Activated CD8-positive, alpha-beta memory T cell treated with anti-CD3 and anti-CD28 coated beads, Interleukin-2, amount 50 U/mL, for 24 hours (primary cell): ENCODE data around the gene RINL.

Experiments
- DNase-seq: peaks from one replicate; pipeline ENCODE4 v3.0.0-alpha.2; 2020; ENCODE audit errors: extremely low read depth

RINL gene, protein sequence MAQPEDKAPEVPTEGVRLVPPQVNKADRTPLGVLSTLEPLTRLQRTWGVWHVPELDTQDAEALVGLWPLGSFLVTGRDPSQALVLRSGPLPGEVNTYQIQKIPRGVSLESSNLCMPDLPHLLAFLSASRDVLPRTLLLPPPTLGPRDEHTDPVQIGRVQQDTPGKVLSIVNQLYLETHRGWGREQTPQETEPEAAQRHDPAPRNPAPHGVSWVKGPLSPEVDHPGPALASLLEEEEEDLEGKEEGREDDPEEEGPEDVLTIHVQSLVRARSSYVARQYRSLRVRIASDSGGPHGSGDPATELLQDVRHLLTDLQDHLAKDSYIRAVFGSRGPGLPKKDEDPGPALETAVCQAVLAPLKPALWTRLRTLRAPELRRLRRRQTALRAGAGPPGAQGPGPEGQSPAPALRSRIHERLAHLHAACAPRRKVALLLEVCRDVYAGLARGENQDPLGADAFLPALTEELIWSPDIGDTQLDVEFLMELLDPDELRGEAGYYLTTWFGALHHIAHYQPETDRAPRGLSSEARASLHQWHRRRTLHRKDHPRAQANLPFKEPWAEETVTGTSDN

DNA sequence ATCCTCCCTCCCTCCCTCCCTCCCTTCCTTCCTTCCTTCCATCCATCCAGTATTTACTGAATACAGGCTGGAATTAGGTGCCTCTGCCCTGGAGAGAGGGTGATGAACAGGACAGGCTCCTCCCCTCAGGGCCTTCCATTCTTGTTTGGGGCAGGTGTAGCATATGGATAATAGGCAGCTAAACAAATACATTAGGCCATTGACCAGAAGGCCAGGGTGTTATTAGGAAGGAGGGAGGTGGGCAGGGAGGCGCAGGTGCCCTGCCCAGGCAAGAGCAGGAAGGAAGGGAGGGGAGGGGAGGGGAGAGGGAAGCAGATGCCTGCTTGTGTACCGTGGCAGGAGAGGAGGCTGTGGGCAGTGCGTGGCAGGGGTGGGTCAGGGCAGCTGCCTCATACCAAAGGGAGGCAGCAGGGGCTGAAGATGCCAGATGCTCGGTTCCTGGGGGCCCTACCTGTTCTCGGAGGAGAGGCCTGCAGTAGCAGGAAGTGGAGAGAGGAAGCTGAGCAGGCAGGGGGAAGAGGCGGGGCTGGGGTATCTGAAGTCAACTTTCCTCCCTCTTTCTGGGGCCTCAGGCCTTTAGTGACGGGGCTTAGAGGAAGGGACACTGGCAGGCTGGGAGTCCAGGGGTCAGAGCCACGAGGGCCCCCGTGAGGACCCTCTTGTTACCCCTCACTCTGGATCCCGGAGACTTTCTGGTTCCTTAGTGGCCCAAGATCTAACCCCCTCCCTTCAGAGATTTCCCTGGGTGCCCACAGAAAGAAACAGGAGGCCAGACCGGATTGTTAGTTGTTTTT, at the start of gene RINL:
RINL (minus strand) TSS at position 495 of the 794 bp plus-strand sequence. CDS start 1,533 bp downstream, outside the sequence.
- no peak for DNase-seq

DNA sequence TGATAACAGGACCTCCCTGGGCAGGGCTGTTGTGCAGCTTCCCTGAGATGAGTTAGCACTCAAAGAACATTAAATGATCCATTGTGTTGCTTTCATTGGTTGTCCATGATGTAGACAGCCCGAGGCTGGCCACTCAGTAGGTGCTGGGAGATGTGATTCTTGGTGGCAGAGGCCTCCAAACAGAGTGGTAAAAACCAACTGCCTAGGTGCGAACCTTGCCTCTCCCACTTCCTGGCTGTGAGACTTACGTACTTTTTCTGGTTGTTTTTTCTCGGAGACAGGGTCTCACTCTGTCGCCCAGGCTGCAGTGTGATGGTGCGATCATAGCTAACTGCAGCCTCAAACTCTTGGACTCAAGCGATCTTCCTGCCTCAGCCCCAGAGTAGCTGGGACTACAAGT, 46.3 kb upstream of the RINL start:
- no peak for DNase-seq

DNA sequence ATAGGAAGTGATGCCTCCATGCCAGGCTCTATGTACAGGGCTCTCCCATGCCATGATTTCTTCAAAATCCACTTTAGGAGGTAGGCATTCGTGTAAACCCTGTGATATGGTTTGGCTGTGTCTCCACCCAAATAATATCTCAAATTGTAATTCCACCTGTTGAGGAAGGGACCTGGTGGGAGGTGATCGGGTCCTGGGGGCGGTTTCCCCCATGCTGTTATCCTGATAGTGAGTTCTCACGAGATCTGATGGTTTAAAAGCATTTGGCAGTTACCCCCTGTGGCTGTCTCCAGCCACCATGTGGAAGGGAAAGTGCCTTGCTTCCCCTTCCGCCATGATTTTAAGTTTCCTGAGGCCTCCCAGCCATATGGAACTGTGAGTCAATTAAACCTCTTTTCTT, 44.4 kb upstream of the RINL start:
- DNase-seq = no peak

DNA sequence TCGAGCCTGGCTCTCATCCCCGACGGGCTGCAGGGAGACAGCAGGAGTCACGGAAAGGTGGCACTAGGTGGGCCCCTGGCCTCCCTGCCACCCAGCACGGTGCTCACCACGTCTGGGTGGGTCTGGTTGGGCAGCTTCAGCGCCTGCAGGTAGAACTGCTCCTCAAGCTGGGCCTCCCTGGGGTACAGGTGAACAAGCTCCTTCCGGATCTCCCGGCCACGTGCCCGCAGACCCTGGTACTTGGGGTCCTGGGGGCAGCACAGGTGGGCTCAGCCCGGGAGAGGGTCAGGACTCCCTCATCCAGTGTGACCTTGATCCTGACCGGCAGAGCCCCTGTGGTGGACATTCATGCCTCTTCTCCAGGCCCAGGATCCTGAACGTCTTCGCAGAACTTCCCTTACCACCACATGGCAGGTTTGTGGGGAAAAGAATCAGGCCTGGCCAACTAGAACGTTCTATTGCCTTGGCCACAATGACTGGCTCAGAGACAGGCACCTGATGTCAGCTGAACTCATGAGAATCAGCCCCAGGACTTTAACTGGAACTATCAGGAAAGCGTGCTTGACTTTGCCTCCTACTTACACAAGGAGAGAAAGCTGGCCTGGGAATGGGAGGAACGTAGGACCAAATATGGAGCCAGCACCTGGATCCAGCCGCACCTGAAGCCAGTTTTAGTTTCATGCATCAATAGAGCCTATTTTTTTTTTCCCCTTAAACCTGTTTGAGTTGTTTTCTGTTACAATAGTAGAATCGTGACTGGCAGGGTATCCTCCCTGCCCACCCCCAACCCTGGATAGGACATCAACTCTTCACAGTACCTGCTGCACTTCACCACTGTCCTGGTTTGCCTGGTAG, 43.6 kb upstream of the RINL start:
- no peak for DNase-seq

GRCh38 chr19:38920602-38921419, 42.7 kb upstream of the RINL start:
- DNase-seq = no peak

DNA sequence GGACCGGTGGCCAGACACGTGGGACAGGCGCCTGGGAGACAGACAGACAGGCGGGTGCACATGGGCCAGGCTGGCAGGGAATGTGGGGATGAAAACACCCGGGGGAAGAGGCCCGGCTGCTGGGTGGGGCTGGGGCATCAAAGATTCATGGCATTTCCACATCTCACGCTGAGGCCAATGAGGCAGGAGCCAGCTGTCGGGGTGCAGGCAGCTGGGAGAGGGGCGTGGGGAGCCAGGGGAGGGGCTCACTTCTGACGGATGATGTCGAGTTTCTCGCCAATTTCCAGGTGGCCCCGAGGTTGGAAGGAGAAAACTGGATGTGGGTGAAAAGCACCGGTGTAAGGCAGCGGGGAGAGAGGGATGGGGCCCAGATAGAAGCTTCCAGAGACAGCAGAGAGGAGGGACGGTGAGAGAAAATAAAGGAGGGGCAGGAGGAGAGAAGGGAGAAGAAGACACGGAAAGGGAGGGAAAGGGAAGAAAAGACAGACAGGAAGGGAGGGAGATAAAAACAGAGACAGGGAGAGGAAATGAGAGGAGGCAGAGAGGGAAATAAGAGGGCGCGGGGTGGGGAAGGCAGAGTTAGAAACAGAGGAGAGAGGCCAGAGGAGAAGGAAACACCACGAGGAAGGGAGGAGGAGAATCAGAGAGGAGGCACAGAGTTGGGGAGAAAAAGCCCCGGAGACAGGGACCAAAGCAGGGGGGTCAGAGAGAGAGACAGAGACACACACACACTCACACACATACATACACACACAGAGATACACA, 41.9 kb upstream of the RINL start:
- DNase-seq = no peak

DNA sequence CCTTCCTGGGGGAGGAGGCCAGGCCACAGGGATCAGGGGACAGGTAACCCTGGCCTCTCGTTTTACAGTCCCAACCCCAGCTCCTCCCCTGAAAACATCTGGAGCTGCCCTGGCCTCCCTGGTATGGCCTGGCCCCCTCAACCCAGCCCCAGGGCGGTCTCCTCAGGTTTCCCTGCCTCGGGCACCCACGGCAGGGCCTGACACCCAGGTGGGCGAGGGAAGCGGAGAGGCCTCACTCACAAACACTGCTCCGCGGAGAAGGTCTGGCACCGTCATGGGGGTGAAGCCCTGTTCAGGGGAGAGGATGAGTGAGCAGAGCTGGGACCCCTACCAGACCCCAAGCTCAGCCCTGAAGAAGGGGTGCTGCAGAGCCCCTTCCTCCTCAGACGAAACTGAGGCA, 40.5 kb upstream of the RINL start:
- no peak for DNase-seq

DNA sequence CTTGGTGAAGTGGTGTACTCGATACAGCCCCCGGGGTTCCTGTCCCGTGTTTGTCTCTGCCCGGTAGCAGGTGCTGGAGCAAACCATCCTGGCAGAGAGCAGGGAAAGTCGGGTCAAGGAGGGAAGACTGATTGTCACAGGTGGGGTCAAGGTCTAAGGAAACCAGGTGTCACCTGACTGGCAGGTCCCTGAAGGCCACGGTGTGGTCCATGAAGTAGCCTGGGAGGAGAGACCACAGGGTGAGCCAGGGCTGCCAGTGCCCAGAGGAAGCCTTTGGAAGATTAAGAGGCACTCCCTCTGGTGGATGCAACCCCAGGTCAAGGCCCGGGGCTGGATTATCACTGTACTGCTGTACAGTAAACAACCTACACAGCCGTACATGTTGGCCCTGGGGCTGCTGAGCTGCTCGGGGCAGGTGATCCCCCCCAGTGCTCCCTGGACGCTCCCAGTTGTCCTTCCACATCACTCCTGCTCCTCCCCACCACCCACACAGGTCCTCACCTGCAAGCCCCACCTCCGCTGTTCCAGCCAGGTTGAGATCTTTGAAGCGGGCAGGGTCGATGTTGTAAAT, 39.9 kb upstream of the RINL start:
- no peak for DNase-seq

GRCh38 chr19:38917516-38917915, 39.4 kb upstream of the RINL start:
- no peak for DNase-seq

DNA sequence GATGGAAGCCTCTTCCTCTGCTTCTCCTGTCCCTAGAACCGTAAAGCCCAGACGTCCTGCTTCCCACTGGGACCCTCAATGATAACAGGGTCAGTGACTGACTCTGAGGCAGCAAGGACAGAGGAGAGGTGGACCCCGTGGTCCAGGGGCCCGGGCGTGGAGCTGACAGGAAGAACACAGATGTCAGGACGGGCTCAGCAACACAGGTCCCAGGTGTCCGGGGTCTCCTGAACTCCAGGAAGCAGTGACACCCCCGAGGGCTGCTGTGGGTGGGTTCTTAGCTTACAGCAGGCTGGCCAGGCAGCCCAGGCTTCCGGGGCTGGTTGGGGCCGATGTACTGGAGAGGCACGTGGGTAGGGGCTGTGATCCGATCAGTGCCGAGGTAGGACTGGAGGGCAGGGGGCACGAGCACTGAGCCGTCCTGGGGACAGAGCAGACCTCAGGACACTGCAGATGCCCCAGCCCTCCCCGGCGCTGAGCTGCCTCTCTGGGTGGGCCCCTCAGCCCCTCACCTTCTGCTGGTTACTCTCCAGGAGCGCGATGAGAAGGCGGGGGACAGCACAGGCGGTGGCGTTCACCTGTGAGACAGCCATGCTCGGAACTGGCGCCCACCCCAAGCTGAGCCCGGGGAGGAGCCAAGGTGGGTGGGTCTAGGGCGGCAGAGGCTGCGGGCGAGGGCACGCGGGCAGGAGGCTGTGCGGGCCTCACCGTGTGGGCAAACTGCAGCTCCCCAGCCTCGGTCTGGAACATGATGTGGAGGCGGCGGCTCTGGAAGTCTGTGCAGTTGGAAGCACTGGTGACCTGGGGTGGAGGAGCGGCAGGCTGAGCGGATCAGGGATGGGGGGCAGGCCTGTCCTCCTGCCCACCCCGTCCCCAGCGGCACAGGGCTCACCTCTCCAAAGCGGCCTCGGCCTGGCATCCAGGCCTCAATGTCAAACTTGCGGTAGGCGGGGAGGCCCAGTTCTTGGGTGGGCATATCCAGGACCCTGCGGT, 37.5 kb upstream of the RINL start:
- DNase-seq = no peak

- DNase-seq = no peak
Observed at GRCh38 chr19:38913958-38914357, 35.9 kb upstream of the RINL start.

- no peak for DNase-seq
Observed at GRCh38 chr19:38912600-38913514, 34.8 kb upstream of the RINL start.

- DNase-seq = no peak
Observed at GRCh38 chr19:38911388-38912001, 33.4 kb upstream of the RINL start.

DNA sequence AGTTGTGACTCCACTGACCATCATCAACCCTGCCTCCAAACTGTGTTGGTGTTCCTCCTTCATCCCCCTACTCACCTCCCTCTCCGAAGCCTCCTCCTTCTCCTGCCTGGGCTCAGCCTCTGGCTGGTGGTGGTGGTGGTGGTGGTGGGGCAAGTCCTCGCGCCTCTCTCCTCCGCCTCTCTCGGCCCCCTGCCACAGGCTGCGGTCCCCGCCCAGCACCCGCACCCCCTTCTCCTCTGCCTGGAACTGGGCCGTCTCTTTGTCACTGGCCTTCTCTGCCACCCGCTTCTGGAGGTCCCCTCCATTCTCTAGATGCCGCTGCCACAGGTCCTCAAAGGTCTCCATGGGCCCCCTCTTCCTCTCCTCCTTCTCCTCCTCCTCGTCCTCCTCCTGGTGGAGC, 32.4 kb upstream of the RINL start:
- DNase-seq = no peak

GRCh38 chr19:38908911-38909310, 30.8 kb upstream of the RINL start:
- no peak for DNase-seq

GRCh38 chr19:38907670-38908069, 29.6 kb upstream of the RINL start:
- DNase-seq = no peak

DNA sequence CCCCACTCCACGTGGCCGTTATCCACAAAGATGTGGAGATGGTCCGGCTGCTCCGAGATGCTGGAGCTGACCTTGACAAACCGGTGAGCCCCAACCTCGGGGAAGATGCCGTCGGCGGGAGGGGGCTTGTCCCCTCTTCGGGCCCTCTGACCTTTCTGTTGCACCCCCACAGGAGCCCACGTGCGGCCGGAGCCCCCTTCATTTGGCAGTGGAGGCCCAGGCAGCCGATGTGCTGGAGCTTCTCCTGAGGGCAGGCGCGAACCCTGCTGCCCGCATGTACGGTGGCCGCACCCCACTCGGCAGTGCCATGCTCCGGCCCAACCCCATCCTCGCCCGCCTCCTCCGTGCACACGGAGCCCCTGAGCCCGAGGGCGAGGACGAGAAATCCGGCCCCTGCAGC, 29.2 kb upstream of the RINL start:
- DNase-seq = no peak
